B cell (primary cell): ENCODE data around the gene VSIG2.

Experiments
- EZH2 ChIP-seq: IDR thresholded peaks from 2 replicates; pipeline ENCODE4 v1.6.1; 2012; ENCODE audit warnings: borderline replicate concordance, low read depth, mild to moderate bottlenecking, moderate library complexity, low read length; ENCODE audit not compliant: insufficient read depth, poor library complexity, severe bottlenecking
- TF ChIP-seq, protein P1 (sequence below): fragments of 200-600 bp; IDR thresholded peaks from one replicate; pipeline ENCODE4 v1.8.0; 2022; ENCODE audit warnings: antibody characterized with exemption, mild to moderate bottlenecking

DNA sequence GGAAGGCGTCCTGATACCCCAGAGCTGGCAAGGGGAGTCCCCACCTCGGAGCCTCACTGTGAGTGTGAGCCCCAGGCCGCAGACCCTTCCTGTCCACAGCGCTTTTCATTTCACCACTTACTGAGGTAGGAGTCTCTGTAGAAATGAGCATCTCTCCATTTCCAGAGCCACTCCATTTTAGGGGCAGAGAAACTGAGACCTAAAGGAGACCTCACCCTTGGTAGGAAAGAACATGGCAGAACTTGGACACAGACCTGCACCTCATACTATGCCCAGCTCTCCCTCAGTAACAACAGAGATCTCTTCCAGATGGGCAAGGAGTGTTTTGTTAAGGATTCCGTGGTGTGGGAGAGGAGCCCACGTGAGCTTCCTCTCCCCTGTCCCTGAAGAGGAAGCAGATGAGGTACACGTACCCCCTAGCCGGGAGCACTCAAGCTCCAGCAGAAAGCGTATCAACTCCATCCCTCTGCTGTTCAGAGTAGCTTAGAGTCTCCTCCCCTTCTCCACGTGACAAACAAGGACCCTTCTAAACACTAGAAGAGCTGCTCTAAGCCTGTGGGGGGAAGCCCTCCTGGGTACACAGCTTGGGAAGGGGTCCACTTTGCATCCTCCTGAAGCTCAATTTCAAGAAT lies 532 bp upstream of the VSIG2 start:
- TF ChIP-seq, protein P1, sequence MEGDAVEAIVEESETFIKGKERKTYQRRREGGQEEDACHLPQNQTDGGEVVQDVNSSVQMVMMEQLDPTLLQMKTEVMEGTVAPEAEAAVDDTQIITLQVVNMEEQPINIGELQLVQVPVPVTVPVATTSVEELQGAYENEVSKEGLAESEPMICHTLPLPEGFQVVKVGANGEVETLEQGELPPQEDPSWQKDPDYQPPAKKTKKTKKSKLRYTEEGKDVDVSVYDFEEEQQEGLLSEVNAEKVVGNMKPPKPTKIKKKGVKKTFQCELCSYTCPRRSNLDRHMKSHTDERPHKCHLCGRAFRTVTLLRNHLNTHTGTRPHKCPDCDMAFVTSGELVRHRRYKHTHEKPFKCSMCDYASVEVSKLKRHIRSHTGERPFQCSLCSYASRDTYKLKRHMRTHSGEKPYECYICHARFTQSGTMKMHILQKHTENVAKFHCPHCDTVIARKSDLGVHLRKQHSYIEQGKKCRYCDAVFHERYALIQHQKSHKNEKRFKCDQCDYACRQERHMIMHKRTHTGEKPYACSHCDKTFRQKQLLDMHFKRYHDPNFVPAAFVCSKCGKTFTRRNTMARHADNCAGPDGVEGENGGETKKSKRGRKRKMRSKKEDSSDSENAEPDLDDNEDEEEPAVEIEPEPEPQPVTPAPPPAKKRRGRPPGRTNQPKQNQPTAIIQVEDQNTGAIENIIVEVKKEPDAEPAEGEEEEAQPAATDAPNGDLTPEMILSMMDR: no peak
- TF ChIP-seq EZH2: no peak
